GM11168 (cell line): Measurements from ENCODE around the gene C1orf56.
"Not testable (repeated sequence)": the region's sequence is repeated elsewhere in the genome, so short reads cannot be mapped to it uniquely, and the experiment has no call there.

Experiments
- in situ Hi-C: fragments of 300-500 bp; cut with MboI; formaldehyde crosslinking; loops from one replicate; pipeline ENCODE4 v1.12.0; 2022; ENCODE audit warnings: low sequenced_read_pairs; ENCODE audit not compliant: unreplicated experiment

The C1orf56 gene

GRCh38 chr1:151060007-151060656 is 12.6 kb downstream of the C1orf56 start, which contains the start of gene MLLT11:
Gene MLLT11, plus strand, starts transcription at chr1:151060397. Its CDS starts 6,828 bp downstream, at chr1:151067225.
- in situ Hi-C loops, result no loop called here

- in situ Hi-C loops, result no loop called here
Measured at GRCh38 chr1:151060657-151061421, 13.3 kb downstream of the C1orf56 start.

DNA sequence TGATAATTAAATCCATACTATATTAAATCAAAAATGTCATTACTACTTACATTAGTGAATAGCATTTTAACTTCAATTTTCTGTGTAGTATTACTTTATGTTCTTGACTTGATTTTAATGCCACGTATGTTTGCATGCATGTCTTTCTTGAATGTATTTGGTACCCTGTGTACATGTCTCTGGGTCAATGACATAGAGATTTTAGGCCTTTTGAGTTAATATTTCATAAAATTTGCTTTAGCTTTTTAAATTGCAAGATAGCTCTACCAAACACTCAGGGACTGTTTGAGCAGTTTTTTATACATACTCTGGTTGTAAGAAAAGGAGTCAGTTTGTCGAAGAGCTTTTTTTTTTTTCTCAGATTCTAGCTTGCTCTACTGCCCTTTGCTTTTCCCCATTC is 14.2 kb downstream of the C1orf56 start:
- in situ Hi-C loops, result no loop called here

DNA sequence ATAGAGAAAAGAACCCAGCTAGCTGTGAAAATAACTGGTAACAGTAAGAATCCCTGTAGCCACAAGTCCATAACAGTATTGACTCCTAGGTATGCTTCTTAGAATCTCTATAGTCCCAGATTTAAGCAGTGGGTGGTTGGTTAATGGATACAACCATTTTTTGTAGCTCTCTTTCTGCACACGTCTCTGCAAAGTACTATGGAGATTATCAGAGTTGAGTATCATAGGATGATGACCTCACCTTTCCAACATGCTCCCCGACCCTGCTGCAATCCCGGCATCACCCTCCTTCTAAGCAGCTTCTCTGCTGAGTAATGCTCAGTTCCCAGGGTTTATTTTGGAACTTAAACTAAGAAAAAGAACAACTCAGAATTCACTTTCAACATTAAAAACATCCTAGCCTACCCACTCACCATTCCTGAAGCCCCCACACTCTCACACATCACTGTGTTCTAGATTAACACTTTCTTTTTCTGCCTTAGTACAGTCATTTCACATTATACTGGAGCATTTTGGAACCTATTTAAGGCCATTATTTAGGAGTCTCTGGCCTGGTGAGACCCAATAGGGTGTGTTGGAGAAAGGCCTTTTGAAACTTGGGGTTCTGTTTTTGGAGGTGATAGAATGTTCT is 15.3 kb downstream of the C1orf56 start:
- in situ Hi-C loops, result no loop called here

- in situ Hi-C loops, result no loop called here
Measured at GRCh38 chr1:151065089-151065645, 17.6 kb downstream of the C1orf56 start.

GRCh38 chr1:151067185-151067584 is 19.6 kb downstream of the C1orf56 start:
- in situ Hi-C loops, result no loop called here

DNA sequence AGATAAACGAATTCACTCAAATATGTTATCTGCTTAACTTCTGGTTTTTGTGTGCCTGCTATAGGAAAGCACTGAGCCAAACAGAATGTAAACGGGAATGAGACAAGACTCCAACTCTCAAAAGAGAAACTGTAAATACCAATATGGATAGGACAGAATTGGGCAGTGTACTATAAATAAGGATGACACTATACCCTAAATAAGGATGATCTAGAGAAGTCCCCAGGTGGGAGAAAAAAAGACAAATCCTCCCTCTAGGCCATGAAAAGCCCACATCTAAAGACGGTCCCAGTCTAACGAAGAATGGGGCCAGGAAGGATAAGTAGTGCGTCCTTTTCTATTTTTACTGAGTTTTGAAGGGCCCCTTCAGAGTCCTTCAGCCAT is 21.5 kb downstream of the C1orf56 start:
- in situ Hi-C loops, result no loop called here

- in situ Hi-C loops, result no loop called here
Measured at GRCh38 chr1:151070474-151071276, 23.1 kb downstream of the C1orf56 start, which contains the start of gene GABPB2. Gene GABPB2, plus strand, starts transcription at chr1:151070761. Its CDS starts 17,429 bp downstream, at chr1:151088190.

DNA sequence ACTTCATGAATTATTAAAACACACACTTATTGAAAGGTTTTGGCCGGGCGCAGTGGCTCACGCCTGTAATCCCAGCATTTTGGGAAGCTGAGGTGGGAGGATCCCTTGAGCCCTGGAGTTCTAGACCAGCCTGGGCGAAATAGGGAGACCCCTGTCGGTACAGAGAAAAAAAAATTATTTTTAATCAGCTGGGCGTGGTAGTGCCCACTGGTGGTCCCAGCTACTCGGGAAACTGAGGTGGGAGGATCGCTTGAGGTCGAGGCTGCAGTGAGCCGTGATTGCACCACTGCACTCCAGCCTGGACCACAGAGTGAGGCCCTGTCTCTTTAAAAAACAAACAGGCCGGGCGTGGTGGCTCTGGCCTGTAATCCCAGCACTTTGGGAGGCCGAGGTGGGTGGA is 24.7 kb downstream of the C1orf56 start:
- in situ Hi-C loops, result no loop called here

- in situ Hi-C loops, result no loop called here
Measured at GRCh38 chr1:151085953-151086559, 38.5 kb downstream of the C1orf56 start.

- in situ Hi-C loops, result not testable (repeated sequence)
Measured at GRCh38 chr1:151097426-151097825, 49.9 kb downstream of the C1orf56 start.

DNA sequence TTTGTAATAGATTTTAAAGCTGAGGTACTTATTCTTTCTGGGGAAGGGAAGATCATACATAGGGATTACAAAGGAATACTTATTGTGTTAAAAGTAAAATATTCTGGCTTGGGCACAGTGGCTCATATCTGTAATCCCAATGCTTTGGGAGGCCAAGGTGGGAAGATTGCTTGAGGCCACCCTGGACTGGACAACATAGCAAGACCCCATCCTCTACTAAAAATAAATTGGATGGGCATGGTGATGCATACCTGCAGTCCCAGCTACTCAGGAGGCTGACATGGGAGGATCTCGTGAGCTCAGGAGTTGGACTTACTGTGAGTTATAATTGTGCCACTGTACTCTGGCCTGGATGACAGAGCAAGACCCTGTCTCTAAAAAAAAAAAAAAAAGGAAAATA is 50.6 kb downstream of the C1orf56 start:
- in situ Hi-C loops, result no loop called here
